ENCODE results near the gene S100A12.

DNA sequence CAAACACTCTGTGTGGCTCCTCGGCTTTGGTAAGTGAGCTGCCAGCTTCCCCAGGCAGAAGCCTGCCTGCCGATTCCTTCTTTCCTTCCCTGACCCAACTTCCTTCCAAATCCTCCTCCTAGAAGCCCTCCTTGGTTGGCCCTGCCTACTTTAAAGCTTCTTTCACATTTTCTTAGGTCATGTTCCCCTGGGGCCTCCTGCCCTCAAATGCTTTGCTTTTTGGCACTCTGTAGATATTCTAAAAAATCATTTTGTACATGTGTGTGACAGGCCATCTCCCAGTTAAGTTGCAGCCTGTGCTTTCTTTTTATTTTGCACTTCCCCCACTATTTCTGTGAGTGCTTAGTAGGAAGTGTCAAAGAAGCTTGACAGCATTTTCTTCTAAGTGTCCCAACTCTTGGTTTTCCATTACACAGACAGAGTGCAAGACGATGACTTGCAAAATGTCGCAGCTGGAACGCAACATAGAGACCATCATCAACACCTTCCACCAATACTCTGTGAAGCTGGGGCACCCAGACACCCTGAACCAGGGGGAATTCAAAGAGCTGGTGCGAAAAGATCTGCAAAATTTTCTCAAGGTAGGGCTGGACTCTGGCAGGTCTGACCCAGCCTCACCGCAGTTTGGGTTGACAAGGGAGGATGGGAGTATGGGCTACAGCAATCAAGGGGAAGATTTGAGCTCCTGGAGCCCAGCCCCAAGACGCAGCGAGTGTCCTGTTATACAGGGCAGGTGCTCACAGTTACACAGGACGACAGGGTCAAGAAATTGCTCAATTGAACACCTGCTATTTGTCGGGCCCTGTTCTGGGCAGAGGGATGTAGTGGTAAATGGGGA is 17.3 kb downstream of the S100A12 start, which contains the start of gene S100A9:
- TF ChIP-seq CTCF (conservative IDR thresholded peaks at IDR 0.05) (no peak), EZH2 (IDR thresholded peaks at IDR 0.05; ENCODE audit: low read depth) (no peak)
